Progenitor cell of endocrine pancreas (in vitro differentiated cells): ENCODE results near the gene HHIP. TPM values are rescaled to one million over a fixed set of nuclear protein-coding genes. Genes with fewer than 3 reads are reported as not detected.

Source experiments
- DNase-seq: peaks from one replicate; pipeline ENCODE4 v3.0.0; 2021; ENCODE audit warnings: low spot score; ENCODE audit not compliant: unreplicated experiment
- H3K27ac Mint-ChIP-seq: 2 replicates; pipeline ENCODE4 v1.8.0; 2021; ENCODE audit warnings: mild to moderate bottlenecking, moderate library complexity, mixed read lengths
- H3K27me3 Mint-ChIP-seq: 2 replicates; pipeline ENCODE4 v1.8.0; 2021; ENCODE audit warnings: mixed read lengths
- H3K36me3 Mint-ChIP-seq: 2 replicates; pipeline ENCODE4 v1.8.0; 2022; ENCODE audit warnings: mixed read lengths; ENCODE audit not compliant: insufficient read depth
- H3K4me1 Mint-ChIP-seq: 2 replicates; pipeline ENCODE4 v1.8.0; 2021; ENCODE audit warnings: low read depth, mixed read lengths
- H3K4me3 Mint-ChIP-seq: 2 replicates; pipeline ENCODE4 v1.8.0; 2021; ENCODE audit warnings: low read depth, mild to moderate bottlenecking, moderate library complexity, mixed read lengths
- H3K9me3 Mint-ChIP-seq: 2 replicates; pipeline ENCODE4 v1.8.0; 2021; ENCODE audit warnings: low read depth, mixed read lengths
- CTCF ChIP-seq: fragments of 200-600 bp; sonication (generic); IDR thresholded peaks from one replicate; pipeline ENCODE4 v1.5.0; 2021; ENCODE audit warnings: antibody characterized with exemption, mild to moderate bottlenecking; ENCODE audit not compliant: unreplicated experiment
- total RNA-seq: library from RNA; stranded (reverse); gene quantifications from 2 replicates; pipeline ENCODE4 v1.2.1, GENCODE V29; 2021

HHIP gene
- total RNA-seq, 1 donor from 2014 or later, result 0.22 TPM

- Mint-ChIP-seq H3K27ac (no peak overlapping the region), H3K4me3 (no peak overlapping the region), H3K36me3 (no peaks in the 10 kb centered on the region), H3K9me3 (no peaks in the 10 kb centered on the region), H3K27me3 (no peaks in the 10 kb centered on the region), H3K4me1 (peaks cover 13% of the 10 kb centered on the region)
- DNase-seq, result no peak
- no peak for TF ChIP-seq CTCF
These were observed 73.1 kb downstream of the HHIP start for GRCh38 chr4:144718958-144719512.

GRCh38 chr4:144720491-144720890 lies 74.5 kb downstream of the HHIP start:
- no peaks in the 10 kb centered on the region for H3K9me3 Mint-ChIP-seq
- no peak overlapping the region for H3K4me3 Mint-ChIP-seq
- peaks cover 13% of the 10 kb centered on the region for H3K4me1 Mint-ChIP-seq
- no peak for TF ChIP-seq CTCF
- no peaks in the 10 kb centered on the region for H3K27me3 Mint-ChIP-seq
- DNase-seq, result no peak
- H3K36me3 Mint-ChIP-seq, result no peaks in the 10 kb centered on the region
- no peak overlapping the region for H3K27ac Mint-ChIP-seq

GRCh38 chr4:144721994-144722393 lies 76.0 kb downstream of the HHIP start:
- no peak overlapping the region for H3K4me3 Mint-ChIP-seq
- no peak overlapping the region for H3K27ac Mint-ChIP-seq
- H3K27me3 Mint-ChIP-seq, result no peaks in the 10 kb centered on the region
- no peaks in the 10 kb centered on the region for H3K9me3 Mint-ChIP-seq
- no peaks in the 10 kb centered on the region for H3K36me3 Mint-ChIP-seq
- H3K4me1 Mint-ChIP-seq, result peaks cover 13% of the 10 kb centered on the region
- TF ChIP-seq CTCF, result no peak
- no peak for DNase-seq

- H3K4me1 Mint-ChIP-seq, result peaks cover 11% of the 10 kb centered on the region
- H3K4me3 Mint-ChIP-seq, result no peak overlapping the region
- H3K27ac Mint-ChIP-seq, result no peak overlapping the region
- TF ChIP-seq CTCF, result no peak
- no peak for DNase-seq
- no peaks in the 10 kb centered on the region for H3K27me3 Mint-ChIP-seq
- no peaks in the 10 kb centered on the region for H3K36me3 Mint-ChIP-seq
- H3K9me3 Mint-ChIP-seq, result no peaks in the 10 kb centered on the region
These were observed 77.5 kb downstream of the HHIP start for GRCh38 chr4:144723471-144723870.

GRCh38 chr4:144729175-144729574 lies 83.2 kb downstream of the HHIP start:
- Mint-ChIP-seq H3K4me3 (no peak overlapping the region), H3K4me1 (peaks cover 14% of the 10 kb centered on the region), H3K27me3 (no peaks in the 10 kb centered on the region), H3K36me3 (no peaks in the 10 kb centered on the region), H3K9me3 (no peaks in the 10 kb centered on the region), H3K27ac (no peak overlapping the region)
- no peak for TF ChIP-seq CTCF
- no peak for DNase-seq
